NCI-H446 (cell line): ENCODE measurements around the gene GDF3.
"Not testable (repeated sequence)": the region's sequence is repeated elsewhere in the genome, so short reads cannot be mapped to it uniquely, and the experiment has no call there.

Source experiments
- DNase-seq, 2 experiments: peaks; one replicate each; lab custom pipeline; 2025; lab: John Stamatoyannopoulos, UW

Gene GDF3

DNA sequence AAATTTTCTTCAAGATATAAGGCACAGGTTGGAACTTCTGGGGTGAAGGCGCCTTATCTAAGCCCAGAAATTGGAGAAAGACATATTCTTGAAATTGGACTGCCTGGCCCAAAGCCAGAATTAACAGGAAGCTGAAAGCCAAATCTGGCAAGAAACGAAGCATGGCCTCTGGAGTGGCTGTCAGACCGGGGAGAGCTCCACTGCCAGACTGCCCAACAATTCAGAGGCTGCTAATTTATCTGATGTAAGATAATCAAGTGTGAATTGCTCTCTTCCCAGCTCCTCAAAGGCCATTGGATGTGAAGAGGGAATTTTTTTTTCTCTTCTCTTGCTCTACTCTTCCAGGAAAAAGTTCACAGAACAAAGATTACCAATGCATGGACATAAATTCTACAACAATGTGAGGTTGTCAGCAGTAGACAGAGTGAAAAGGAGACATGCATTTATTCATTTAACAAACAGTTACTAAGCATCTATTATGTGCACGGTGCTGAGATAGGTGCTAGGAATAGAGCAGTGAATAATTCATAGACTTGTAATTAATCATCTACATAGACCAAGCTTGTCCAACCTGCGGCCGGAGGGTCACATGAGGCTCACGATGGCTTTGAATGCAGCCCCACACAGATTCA lies at the start of gene GDF3:
Gene GDF3 (minus strand): TSS at position 210 of the 632 bp plus-strand sequence. CDS start 47 bp downstream, at position 163.
- no peak for DNase-seq

DNA sequence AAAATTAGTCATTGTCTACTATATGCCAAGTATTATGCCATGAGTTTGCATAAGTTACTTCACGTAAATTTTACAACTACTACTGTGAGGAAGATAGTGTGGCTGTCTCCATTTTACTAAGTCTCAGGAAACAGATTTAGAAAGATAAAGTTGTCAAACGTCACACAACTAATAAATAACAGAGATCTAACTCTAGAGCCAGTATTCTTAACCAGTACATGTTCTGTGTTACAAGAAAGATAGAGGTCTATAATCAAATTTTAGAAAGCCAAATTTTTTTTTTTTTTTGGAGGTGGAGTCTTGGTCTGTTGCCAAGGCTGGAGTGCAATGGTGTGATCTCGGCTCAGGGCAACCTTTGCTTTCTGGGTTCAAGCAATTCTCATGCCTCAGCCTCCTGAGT lies 37.4 kb upstream of the GDF3 start:
- DNase-seq: no peak

DNA sequence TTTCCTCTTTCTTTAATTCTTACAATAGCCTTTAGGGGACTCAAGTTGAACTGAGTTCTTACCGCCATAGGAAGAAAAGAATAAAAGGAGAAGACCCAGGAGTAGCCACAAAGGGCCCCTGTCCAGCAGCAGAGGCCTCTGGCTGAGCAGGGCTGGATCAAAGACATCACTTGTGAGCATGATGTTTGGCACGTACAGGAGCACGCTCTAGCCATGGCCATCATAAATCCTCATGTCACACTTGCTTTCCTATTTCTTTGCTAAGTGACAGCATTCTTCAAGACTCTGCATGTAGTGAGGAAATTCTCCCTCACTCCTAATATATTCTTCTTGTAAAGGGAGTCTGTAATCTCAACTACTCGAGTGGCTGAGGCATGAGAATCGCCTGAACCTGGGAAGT lies 35.9 kb upstream of the GDF3 start:
- DNase-seq: no peak

DNA sequence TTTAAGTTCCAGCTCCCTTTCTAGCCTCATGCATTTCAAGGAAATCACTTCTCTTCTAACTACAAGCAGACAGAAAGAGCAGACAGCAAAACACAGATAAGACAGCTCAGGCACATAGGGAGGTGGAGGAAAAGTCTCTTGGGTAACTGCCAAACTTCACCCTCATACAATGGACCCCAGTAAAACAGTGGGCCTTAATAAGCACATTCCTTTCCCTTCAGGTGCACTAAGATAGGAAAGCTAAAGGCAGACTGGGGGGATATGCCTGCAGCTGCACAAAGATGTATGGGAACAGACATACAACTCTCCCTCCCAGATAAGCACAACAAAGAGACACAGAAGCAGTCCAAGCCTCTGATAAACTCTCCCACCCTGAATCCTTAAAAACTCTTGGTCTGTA lies 35.4 kb upstream of the GDF3 start:
- DNase-seq: not testable (repeated sequence)

DNA sequence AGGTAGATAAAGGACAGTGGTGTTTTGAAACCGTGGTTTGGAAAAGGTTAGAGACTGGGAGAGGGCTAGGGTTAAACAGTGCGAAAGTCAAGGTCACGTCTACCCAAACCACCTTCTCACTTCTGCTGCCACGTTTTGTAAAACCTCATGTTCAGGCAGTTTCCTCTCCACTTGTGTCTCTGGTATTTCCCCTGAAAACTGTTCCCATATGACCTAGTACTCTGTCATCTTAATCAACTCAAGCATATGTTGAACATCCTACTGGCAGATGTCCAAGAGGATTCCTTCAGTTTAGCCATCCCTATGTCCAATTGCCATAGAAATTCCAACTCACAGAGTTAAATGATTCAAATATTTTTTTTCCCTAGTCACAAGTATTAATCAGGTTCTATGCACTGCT lies 34.2 kb upstream of the GDF3 start:
- no peak for DNase-seq

DNA sequence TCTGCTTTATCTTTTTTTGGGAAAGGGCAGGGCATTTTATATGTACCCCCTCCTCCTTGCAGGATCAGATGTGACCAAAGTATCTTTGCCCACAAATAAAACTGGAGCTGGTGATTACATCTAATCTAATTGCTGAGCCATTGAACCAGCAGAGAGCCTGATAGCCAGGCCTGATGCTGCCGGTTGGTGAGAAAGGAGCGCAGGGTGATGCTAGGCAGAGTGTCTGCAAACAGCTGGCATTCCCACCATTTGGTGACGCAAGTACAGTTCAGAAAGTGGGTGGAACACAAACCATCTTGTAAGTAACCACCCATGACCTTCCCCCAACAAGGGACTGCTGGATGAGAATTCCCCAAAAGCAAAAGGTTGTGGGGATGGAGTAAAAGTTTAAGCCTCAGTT lies 28.4 kb upstream of the GDF3 start:
- DNase-seq: no peak

DNA sequence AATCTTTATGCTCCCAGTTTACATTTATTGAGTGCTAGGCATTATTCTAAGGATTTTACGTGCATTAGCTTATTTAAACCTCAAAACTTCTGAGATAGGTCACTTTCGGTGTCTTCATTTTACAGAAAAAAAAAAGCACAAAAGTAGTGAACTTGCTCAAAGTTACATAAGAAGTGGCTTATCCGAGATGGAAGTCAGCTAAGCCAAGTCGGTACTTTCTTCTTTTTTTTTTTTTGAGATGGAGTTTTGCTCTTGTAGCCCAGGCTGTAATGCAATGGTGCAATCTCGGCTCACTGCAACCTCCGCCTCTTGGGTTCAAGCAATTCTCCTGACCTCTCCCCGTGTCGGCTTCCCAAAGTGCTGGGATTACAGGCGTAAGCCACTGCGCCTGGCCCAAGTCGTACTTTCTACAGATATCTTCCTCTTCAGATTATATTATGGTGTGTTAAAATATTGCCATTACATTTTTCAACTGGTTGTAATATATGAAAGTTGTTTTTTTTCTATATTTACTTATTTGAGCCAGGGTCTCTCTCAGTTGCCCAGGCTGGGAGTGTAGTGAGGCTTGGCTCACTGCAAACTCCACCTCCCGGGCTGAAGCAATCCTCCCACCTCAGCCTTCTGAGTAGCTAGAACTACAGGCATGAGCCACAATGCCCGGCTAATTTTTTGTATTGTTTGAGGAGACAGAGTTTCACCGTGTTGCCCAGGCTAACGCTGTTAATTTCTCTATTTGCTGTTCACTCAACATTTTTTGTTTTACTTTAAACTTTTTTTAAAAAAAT lies 24.6 kb upstream of the GDF3 start:
- no peak for DNase-seq

DNA sequence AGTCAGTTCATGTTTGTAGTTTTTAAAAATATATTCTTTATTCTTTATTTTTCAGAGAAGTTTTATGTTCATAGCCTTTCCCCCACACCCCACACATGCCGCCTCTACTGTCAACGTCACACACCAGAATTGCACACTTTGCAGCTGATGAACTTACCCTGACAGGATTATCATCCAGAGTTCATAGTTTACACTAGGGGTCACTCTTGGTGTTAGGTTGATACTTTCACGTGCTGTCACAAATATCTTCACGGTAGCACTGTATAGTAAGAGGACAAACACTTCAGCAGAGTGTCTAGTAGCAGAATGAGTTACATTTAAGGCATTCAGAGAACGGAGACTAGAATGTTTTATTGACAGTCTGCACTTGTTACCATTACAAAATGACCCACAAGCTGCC lies 20.8 kb upstream of the GDF3 start:
- DNase-seq: no peak

DNA sequence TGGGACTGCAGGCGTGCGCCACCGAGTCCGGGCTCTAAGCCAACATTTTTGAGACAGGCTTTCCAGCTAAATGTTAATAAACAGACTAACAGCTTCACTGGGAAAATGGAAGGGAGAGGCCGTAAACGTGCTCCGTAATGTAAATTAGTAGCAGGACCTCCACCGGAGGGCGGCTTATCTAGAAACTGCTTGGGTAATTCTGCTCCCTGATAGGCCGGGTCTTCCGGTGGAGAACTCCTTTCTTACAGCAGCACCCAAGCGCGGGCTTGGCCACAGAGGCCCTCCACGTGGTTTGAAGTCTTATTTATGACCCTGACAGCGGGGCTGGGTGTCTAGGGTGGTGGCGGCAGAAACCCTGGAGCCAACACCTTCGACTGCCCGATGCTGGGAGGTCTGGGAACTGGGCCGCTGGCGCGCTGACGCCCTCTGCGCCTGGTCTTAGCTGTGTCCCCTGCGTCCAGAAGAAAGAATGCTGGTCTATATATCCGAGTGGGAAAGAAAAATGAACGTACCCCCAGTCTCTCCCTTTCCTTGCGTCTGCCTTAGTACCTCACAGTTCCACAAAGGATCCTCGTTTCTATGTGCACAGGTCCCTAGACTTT lies 17.4 kb upstream of the GDF3 start:
- DNase-seq: no peak

DNA sequence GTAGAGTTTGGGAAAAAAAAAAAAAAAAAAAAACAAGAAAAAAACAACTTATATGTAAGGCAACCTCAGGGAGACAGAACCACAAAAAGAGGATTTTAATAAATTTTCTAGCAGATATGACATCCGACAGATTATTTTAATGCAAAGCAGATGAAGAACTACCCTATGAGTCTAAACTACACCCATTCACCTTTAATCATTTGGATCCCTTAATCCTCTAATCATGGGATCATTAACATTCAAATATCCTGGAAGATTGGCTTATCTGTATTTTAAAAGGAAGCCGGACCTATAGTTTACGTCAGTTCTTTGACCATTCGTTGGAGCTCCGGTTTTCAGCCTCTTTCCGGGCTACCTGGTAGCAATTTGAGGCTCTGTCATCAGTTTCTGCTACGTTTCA lies 15.6 kb upstream of the GDF3 start, which contains the start of gene DPPA3:
Gene DPPA3 (plus strand): TSS at position 301 of the 400 bp plus-strand sequence. CDS start 138 bp downstream, outside the sequence.
- no peak for DNase-seq

DNA sequence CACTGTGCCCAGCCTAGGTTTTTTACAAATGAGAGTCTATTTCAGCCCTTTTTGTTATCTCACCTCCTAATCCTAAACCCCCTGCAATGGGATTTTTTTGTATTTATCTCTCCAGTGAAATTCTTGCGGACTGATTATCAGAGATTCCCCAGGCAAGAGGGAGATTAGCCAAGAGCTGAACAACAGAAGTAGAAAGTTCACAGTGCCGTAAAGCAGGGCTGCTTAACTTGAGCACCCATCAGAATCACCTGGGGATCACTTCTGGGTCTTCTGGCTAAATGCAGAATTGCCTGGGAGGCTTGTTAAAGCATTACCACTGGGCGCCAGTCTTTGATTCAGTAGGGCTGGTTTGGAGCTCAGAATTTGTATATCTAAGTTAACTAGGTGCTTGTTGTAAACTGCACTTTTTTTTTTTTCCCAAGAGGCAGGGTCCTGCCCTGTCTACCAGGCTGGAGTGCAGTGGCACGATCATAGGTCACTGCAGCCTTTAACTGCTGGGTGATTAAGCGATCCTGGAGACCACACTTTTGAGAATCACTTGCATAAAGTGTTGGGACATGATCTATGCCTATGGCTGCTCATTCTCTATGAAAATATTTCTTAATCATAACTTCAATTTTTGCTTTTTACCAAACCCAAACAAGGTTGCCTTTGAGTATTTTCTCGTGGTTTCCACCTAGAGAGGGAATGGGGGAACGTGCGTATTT lies 14.5 kb upstream of the GDF3 start:
- no peak for DNase-seq

DNA sequence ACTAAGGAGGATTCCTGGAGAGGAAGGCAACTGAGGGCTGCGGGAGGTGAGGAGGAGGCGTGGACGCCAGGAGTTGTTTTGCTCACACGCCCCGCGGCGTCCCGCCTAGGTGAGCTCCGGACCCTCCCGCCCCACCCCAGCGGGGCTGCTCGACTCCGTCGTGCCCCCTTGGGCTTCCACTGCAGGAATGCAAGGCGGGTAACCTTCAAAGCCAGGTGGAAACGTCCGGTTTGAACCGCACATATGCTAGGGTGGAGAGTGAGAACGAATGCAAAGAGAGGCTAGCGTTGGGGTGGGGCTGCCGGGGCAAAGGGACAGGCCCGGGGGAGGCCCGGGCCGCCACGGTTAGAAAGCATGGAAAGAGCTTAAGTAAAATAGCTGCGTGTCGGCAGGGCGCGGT lies 10.3 kb upstream of the GDF3 start:
- no peak for DNase-seq

DNA sequence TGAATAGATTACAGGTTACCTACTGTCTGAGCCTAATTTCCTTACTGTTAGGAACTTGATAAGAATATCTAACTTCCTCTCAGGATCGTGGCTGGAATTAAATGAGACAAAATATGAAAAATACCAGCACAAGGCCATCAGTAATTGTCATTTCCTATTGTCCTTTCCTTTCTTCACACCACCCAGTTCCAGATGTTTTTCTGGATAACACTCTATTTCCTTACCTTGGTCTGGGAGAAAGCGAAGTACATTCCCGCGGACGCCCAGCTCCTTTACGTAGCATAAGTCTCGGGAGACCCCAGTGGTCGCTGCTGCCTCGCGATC lies 376 bp downstream of the GDF3 start:
- DNase-seq: no peak

DNA sequence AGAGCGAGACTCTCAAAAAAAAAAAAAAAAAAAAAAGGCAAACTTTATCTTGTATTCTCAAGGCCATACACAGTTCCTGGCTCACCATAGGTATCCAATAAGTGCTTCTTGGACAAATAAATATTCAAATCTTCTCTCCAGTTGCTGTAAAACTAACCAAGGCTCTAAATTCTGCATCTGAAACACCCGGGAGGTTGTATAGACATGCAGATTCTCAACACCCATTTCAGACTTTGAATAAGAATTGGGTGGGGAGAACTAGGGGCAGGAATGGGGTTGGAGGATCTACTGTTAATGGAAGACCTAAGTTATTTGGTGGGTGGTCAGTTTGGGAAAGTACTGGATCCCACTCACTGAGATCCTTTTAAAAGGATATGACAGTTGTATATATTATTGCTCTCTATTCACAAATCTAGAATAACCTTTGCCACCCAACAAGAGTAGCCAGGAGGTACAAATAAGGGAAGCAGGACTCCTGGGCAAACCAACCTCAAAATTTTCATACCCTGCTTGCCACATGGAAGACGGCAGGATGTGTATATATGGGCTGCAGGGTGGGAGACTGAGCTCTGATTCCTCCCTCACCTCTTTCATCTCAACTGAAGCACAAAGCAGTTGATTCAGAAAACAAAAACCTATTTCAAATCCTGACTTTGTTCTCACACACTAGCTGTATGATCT lies 879 bp downstream of the GDF3 start:
- no peak for DNase-seq

DNA sequence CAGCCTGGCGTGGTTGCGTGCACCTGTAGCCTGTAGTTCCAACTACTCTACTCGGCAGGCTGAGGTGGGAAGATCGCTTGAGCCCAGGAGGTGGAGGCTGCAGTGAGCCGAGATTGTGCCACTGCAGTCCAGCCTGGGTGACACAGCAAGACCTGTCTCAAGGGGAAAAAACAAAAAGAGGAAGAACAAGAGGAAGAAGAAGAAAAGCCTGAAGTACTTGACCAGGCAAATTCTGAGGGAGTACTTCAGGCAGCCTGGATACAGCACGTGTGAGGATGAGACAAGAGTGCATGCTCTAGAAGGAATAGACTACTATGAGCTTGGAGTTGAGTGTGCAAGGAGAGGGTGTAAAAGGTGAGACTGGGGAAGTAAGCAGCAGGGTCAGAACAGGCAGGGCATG lies 1.8 kb downstream of the GDF3 start:
- DNase-seq: no peak

DNA sequence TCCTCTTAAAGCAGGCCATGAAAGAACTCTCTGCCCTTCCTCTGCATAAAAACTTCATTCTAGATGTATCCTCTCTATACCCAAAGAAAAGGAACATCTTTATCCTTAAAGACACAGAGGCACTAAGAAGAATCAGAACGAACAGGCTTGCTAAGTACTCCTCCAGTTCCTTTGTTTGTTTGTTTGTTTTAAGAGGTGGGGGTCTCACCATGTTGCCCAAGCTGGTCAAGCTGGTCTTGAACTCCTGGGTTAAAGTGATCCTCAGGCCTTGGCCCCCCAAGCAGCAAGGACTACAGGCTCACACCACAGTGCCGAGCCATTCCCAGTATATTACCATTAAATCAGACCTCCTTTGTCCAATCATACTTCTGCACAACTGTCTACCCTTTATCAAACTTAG lies 14.0 kb downstream of the GDF3 start:
- DNase-seq: no peak

DNA sequence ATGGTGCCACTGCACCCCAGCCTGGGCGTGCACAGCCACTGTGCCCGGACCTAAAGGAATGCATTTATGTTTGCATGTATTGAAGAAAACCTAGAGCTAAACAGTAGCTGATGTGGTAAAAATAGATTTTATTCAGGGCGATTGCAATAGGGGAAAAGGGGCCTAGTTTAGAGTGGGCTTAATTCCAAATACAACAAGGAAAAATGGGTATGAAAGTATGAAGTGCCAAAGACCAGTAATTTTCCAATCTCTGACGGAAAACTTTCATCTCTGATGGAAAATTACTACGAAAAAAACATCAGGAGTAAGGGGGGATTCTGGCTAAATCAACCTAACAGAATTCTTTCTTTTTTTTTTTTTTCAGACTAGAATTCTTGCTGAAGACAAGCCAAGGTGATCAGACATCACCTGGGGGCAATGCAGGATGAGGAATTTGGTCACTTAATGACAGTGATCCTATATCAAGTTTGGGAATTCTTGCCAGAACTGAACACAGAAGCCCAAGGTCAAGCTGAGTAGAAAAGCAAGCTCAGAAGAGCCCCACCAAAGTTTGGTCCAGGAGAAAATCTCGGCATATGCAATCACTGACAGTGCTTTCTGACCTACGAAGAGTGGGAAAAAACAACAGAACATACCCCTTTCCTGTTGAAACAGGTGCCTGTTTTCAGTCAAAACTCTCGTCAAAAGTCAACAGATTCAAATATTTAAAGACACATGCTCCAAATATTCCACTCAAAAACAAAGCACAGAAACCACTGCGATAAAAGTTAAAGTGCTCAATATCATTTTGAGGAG lies 16.1 kb downstream of the GDF3 start:
- no peak for DNase-seq

DNA sequence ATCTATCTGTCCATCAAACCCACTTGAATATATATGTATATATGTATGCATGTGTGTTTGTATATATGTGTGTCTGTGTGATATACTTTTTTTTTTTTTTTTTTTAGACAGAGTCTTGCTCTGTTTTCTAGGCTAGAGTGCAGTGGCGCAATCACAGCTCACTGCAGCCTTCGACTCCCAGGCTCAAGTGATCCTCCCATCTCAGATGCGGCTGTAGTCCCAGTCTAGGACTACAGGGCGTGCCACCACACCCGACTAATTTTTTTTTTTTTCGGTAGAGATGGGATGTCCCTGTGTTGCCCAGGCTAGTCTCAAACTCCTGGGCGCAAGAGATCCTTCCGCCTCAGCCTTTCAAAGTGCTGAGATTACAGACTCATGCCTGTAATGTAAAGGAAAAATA lies 16.8 kb downstream of the GDF3 start:
- DNase-seq: no peak

DNA sequence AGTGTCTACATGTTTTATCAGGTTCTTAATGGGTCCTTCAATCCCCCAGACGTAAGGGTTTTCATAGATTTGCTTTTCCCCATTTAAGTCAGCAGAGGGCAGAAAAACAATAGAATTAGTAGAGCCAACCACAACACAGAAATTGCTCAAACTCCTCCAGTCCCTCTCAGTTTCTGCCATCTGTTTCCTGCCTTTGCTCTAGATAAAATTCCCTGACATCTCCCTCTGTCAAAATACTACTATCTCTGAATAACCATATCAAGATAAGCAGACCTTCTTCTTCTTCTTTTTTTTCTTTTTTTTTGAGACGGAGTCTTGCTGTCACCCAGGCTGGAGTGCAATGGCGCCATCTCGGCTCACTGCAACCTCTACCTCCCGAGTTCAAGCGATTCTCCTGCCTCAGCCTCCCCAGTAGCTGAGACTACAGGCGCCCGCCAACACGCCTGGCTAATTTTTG lies 18.1 kb downstream of the GDF3 start:
- peak in 1 of 2 experiments; percentile 5 for DNase-seq

DNA sequence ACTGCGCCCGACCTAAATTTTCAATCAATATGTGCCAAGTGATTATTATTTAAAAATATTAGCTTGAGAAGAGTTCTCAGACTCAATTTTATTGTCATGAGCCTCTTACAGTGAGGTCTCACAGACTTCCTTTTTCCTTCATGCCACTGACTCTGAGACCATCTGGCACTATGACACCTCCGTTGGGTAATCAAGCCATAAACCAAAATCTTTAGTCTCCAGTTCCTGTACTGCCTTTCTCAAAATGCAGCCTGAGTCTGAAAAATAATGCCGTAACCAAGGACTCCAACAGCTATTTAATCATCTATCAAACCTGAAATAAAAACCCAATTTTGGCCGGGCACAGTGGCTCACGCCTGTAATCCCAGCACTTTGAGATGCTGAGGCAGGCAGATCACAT lies 20.1 kb downstream of the GDF3 start:
- DNase-seq: not testable (repeated sequence)

DNA sequence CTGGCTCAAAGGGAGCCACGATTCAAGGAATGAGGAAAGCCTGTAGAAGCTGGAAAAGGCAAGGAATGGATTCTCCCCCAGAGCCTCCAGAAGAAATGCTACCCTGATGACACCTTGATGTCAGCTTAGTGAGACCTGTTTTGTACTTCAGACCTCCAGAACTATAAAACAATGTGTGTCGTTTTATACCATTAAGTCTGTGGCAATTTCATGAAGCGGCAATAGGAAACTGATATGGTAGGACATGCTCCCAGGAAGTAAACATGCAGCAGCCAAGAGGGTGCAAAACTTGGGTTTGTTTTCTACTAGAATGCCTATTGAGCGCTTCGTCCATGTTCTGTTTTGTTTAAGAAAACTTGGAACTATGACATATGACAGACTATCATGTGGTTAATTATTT lies 27.4 kb downstream of the GDF3 start:
- DNase-seq: no peak
